HG03469 (cell line): ENCODE measurements around the gene SLC6A20.

ENCODE experiments used
- ATAC-seq: cut with Tn5 transposase; IDR thresholded peaks from one replicate; pipeline ENCODE4 v1.9.1; 2021; ENCODE audit warnings: mild to moderate bottlenecking, moderate library complexity, moderate number of reproducible peaks; ENCODE audit not compliant: unreplicated experiment

The SLC6A20 gene

GRCh38 chr3:45779746-45780735 lies 16.3 kb downstream of the SLC6A20 start:
- no peak for ATAC-seq

- ATAC-seq: no peak
Measured at GRCh38 chr3:45778761-45779201, 17.6 kb downstream of the SLC6A20 start.

- no peak for ATAC-seq
Measured at GRCh38 chr3:45777746-45778386, 18.5 kb downstream of the SLC6A20 start.

GRCh38 chr3:45777111-45777745 lies 19.1 kb downstream of the SLC6A20 start:
- no peak for ATAC-seq

GRCh38 chr3:45776611-45777010 lies 19.7 kb downstream of the SLC6A20 start:
- no peak for ATAC-seq

- no peak for ATAC-seq
Measured at GRCh38 chr3:45776301-45776595, 20.1 kb downstream of the SLC6A20 start.

- no peak for ATAC-seq
Measured at GRCh38 chr3:45775571-45776300, 20.6 kb downstream of the SLC6A20 start.

GRCh38 chr3:45774581-45775521 lies 21.5 kb downstream of the SLC6A20 start:
- no peak for ATAC-seq

GRCh38 chr3:45773714-45774449 lies 22.5 kb downstream of the SLC6A20 start:
- no peak for ATAC-seq

GRCh38 chr3:45773072-45773471 lies 23.3 kb downstream of the SLC6A20 start:
- no peak for ATAC-seq

- no peak for ATAC-seq
Measured at GRCh38 chr3:45772341-45773035, 23.8 kb downstream of the SLC6A20 start.

GRCh38 chr3:45771831-45772230 lies 24.5 kb downstream of the SLC6A20 start:
- ATAC-seq: no peak

GRCh38 chr3:45771166-45771775 lies 25.1 kb downstream of the SLC6A20 start:
- ATAC-seq: no peak

- no peak for ATAC-seq
Measured at GRCh38 chr3:45765958-45766357, 30.4 kb downstream of the SLC6A20 start.

GRCh38 chr3:45765266-45765851 lies 31.0 kb downstream of the SLC6A20 start:
- ATAC-seq: no peak

- ATAC-seq: no peak
Measured at GRCh38 chr3:45763303-45763675, 33.0 kb downstream of the SLC6A20 start.

- no peak for ATAC-seq
Measured at GRCh38 chr3:45762647-45763302, 33.6 kb downstream of the SLC6A20 start.
